ENCODE measurements around the gene ERCC6L2. TPM values are rescaled to one million over a fixed set of nuclear protein-coding genes. Genes with fewer than 3 reads are reported as not detected.

ERCC6L2 gene
- total and polyA plus RNA-seq, 10 of the 15 experiments (the other 5 are each of a cell fraction or from before 2014, with no cell fraction given) = 8.1 to 45.0 (median 22.6) TPM

- Histone ChIP-seq H3K4me2 (ENCODE audit: control insufficient read depth, insufficient read depth) (no peak overlapping the region), H3K27ac (ENCODE audit: control insufficient read depth, insufficient read depth) (no peak overlapping the region), H4K20me1 (ENCODE audit: control insufficient read depth, insufficient read depth) (no peaks in the 10 kb centered on the region), H3K9me3 (replicated peaks; ENCODE audit: control insufficient read depth, insufficient read depth, low read length) (peaks cover 3% of the 10 kb centered on the region), H3K36me3 (ENCODE audit: control insufficient read depth in 2 of 2, insufficient read depth in 2 of 2, low read length in 1 of 2) (peaks cover 0 to 5% of the 10 kb centered on the region in 2 experiments; a peak in 2 of 4 replicates), H3K4me1 (ENCODE audit: control insufficient read depth, insufficient read depth, low read length) (no peaks in the 10 kb centered on the region), H3K4me3 (no peak overlapping the region), H3K27me3 (replicated peaks in 1 of 2; ENCODE audit: control insufficient read depth in 2 of 2, insufficient read depth in 2 of 2, low read length in 1 of 2) (no peaks in the 10 kb centered on the region), H3K9ac (ENCODE audit: control insufficient read depth, insufficient read depth, low read length) (no peak overlapping the region), H3K79me2 (ENCODE audit: control insufficient read depth, insufficient read depth, low read length) (no peaks in the 10 kb centered on the region), H2AFZ (ENCODE audit: control insufficient read depth, low read depth, low read length) (no peak overlapping the region)
- no TSS peak for BruUV-seq (replicated peaks)
- 100% methylated on average over 3 of the region's 3 CpGs for WGBS (ENCODE audit: insufficient coverage, insufficient replicate concordance, low lambda C conversion rate, missing lambda C conversion rate)
- ChIA-PET SMC1A (ENCODE audit: uncharacterized antibody, unreplicated experiment) (no interaction called here), CTCF (interaction anchor here (1.5 kb wide), 1 partner anchor 30 kb away, joined by 3 read pairs; no protein-coding TSS in a partner anchor), POLR2A (no interaction called here), RAD21 (ENCODE audit: unreplicated experiment) (no interaction called here)
- in situ Hi-C loops (cut with MboI) (no loop called here), intact Hi-C loops (cut with micrococcal nuclease; ENCODE audit: unreplicated experiment) (no loop called here)
- DNase-seq (ENCODE audit: low read depth, low spot score) (no peak), FAIRE-seq (no peak), ATAC-seq (no peak)
- TF ChIP-seq BHLHE40 (IDR thresholded peaks at IDR 0.05; ENCODE audit: borderline replicate concordance in 1 of 2, low read depth in 2 of 2, low read length in 1 of 2) (no peak), RUNX3 (IDR thresholded peaks at IDR 0.05; ENCODE audit: low read length) (peak; percentile 37; the same call in 1 of the 2 replicates), CREM (IDR thresholded peaks at IDR 0.05; ENCODE audit: low read depth) (no peak), RAD51 (IDR thresholded peaks at IDR 0.05) (no peak), PAX5 (IDR thresholded peaks at IDR 0.05; ENCODE audit: borderline replicate concordance, low read depth, low read length) (no peak), KLF5 (IDR thresholded peaks at IDR 0.05; ENCODE audit: partially characterized antibody) (no peak)
Measured at GRCh38 chr9:95937131-95937530, 61.6 kb downstream of the ERCC6L2 start.

- FAIRE-seq (no peak), ATAC-seq (no peak), DNase-seq (ENCODE audit: low read depth, low spot score) (no peak)
- no peak overlapping the region for H3K4me2 ChIP-seq (ENCODE audit: control insufficient read depth, insufficient read depth)
- 96% methylated on average over 1 of the region's 1 CpG for WGBS (ENCODE audit: insufficient coverage, insufficient replicate concordance, low lambda C conversion rate, missing lambda C conversion rate)
- H3K4me1 ChIP-seq (ENCODE audit: control insufficient read depth, insufficient read depth, low read length) = no peaks in the 10 kb centered on the region
- ChIA-PET RAD21 (ENCODE audit: unreplicated experiment) (no interaction called here), SMC1A (ENCODE audit: uncharacterized antibody, unreplicated experiment) (no interaction called here), POLR2A (no interaction called here), CTCF (interaction anchor here (1.5 kb wide), 1 partner anchor 32 kb away, joined by 3 read pairs; no protein-coding TSS in a partner anchor)
- intact Hi-C loops (cut with micrococcal nuclease; ENCODE audit: unreplicated experiment) (no loop called here), in situ Hi-C loops (cut with MboI) (no loop called here)
- H3K27me3 ChIP-seq (replicated peaks in 1 of 2; ENCODE audit: control insufficient read depth in 2 of 2, insufficient read depth in 2 of 2, low read length in 1 of 2) = no peaks in the 10 kb centered on the region
- peaks cover 0 to 5% of the 10 kb centered on the region in 2 experiments; a peak in 1 of 4 replicates for H3K36me3 ChIP-seq (ENCODE audit: control insufficient read depth in 2 of 2, insufficient read depth in 2 of 2, low read length in 1 of 2)
- no peak overlapping the region for H3K27ac ChIP-seq (ENCODE audit: control insufficient read depth, insufficient read depth)
- peaks cover 3% of the 10 kb centered on the region for H3K9me3 ChIP-seq (replicated peaks; ENCODE audit: control insufficient read depth, insufficient read depth, low read length)
- H4K20me1 ChIP-seq (ENCODE audit: control insufficient read depth, insufficient read depth) = no peaks in the 10 kb centered on the region
- BruUV-seq (replicated peaks) = no TSS peak
- H3K9ac ChIP-seq (ENCODE audit: control insufficient read depth, insufficient read depth, low read length) = no peak overlapping the region
- no peak overlapping the region for H3K4me3 ChIP-seq
- no peaks in the 10 kb centered on the region for H3K79me2 ChIP-seq (ENCODE audit: control insufficient read depth, insufficient read depth, low read length)
- H2AFZ ChIP-seq (ENCODE audit: control insufficient read depth, low read depth, low read length) = no peak overlapping the region
- TF ChIP-seq, protein P1, sequence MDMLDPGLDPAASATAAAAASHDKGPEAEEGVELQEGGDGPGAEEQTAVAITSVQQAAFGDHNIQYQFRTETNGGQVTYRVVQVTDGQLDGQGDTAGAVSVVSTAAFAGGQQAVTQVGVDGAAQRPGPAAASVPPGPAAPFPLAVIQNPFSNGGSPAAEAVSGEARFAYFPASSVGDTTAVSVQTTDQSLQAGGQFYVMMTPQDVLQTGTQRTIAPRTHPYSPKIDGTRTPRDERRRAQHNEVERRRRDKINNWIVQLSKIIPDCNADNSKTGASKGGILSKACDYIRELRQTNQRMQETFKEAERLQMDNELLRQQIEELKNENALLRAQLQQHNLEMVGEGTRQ (IDR thresholded peaks at IDR 0.05; ENCODE audit: borderline replicate concordance, low read depth, low read length) = no peak
- TF ChIP-seq HDAC6 (IDR thresholded peaks at IDR 0.05; ENCODE audit: unreplicated experiment) (no peak), EP300 (IDR thresholded peaks at IDR 0.05; ENCODE audit: borderline replicate concordance in 1 of 2, control insufficient read depth in 1 of 2, low read depth in 2 of 2, low read length in 2 of 2) (no peak), HDAC2 (IDR thresholded peaks at IDR 0.05) (no peak), WRNIP1 (IDR thresholded peaks at IDR 0.05; ENCODE audit: borderline replicate concordance, low read depth, low read length) (no peak), CBX3 (IDR thresholded peaks at IDR 0.05; ENCODE audit: borderline replicate concordance, low read depth) (no peak), NKRF (conservative IDR thresholded peaks at IDR 0.05) (no peak)
- TF ChIP-seq, protein P2, sequence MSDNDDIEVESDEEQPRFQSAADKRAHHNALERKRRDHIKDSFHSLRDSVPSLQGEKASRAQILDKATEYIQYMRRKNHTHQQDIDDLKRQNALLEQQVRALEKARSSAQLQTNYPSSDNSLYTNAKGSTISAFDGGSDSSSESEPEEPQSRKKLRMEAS (IDR thresholded peaks at IDR 0.05; ENCODE audit: low read depth, low read length) = no peak
Measured at GRCh38 chr9:95938724-95939123, 63.2 kb downstream of the ERCC6L2 start.

Measured in GM12878 (cell line).